ENCODE measurements around the gene PKNOX2. TPM values are rescaled to one million over a fixed set of nuclear protein-coding genes. Genes with fewer than 3 reads are reported as not detected.

The PKNOX2 gene
- total RNA-seq, 2 donors from 2014 or later: not detected

- ATAC-seq: no peak
- Mint-ChIP-seq H3K4me1 (ENCODE audit: low read depth in 2 of 2) (no peaks in the 10 kb centered on the region), H3K9me3 (no peaks in the 10 kb centered on the region)
Measured at GRCh38 chr11:125333354-125334073, 169.0 kb downstream of the PKNOX2 start.

GRCh38 chr11:125335106-125335505 is 170.6 kb downstream of the PKNOX2 start:
- H3K4me1 Mint-ChIP-seq (ENCODE audit: low read depth in 2 of 2): no peaks in the 10 kb centered on the region
- H3K27me3 Mint-ChIP-seq: peaks cover 9 to 24% of the 10 kb centered on the region in 2 donors
- no peaks in the 10 kb centered on the region for H3K9me3 Mint-ChIP-seq
- ATAC-seq (no peak), DNase-seq (ENCODE audit: low spot score) (no peak)
- H3K27ac Mint-ChIP-seq: no peak overlapping the region
- H3K4me3 Mint-ChIP-seq: no peak overlapping the region
- no peaks in the 10 kb centered on the region for H3K36me3 Mint-ChIP-seq

More at GRCh38 chr11:125333354-125334073, 169.0 kb downstream of the PKNOX2 start:
- Mint-ChIP-seq H3K27me3 (peaks cover 17 to 27% of the 10 kb centered on the region in 2 donors), H3K27ac (no peak overlapping the region), H3K36me3 (no peaks in the 10 kb centered on the region), H3K4me3 (no peak overlapping the region)
- no peak for DNase-seq (ENCODE audit: low spot score)

- no peaks in the 10 kb centered on the region for H3K4me1 Mint-ChIP-seq (ENCODE audit: low read depth in 2 of 2)
- no peak for DNase-seq (ENCODE audit: low spot score)
- no peaks in the 10 kb centered on the region for H3K36me3 Mint-ChIP-seq
- H3K27me3 Mint-ChIP-seq: peaks cover 7 to 22% of the 10 kb centered on the region in 2 donors
- no peak for ATAC-seq
- H3K27ac Mint-ChIP-seq: no peak overlapping the region
- H3K4me3 Mint-ChIP-seq: no peak overlapping the region
- no peaks in the 10 kb centered on the region for H3K9me3 Mint-ChIP-seq
Measured at GRCh38 chr11:125337836-125338834, 173.6 kb downstream of the PKNOX2 start.

DNA sequence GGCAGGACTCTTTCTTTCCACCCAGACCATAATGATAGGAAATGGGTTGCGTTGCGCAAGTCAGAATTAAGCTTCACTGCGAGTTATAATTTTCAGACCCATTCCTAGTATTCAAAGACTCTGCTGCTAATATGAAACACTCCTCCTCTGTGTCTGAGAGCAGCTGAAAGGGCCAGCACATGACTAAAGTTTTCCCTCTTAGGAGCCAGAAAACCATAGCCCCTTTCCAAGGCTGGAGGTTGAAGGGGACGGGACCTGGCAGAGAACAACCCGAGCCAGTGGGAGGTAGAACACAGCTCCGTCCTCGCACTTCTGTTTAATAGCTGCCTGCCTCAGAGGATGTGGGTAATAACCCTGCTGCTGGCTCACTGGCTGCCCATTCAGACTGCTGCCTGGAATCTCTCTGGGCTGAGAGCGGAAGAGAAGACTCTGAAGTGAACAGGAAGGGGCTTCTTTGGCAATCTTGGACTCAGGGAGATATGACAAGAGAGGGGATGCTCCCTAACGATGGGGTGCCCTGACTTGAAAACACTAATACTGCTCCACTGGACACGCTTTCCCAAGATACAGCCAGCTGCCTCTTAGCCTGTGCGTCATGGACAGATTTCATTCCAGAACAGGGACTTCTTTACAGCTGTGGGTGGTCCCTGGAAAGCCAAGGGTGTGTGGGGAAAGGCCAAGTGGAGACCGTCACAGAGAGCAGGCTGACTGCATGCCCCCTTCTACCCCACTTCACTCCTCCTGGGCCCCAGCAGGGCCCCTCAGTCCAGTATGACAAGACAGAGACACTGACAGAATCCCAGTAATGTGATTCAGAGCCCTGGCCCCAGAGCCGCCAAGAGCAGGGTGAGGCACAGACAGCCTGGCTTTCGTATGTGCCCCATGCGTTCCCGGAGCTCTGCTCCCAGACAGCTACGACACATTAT is 174.6 kb downstream of the PKNOX2 start:
- no peak overlapping the region for H3K27ac Mint-ChIP-seq
- H3K9me3 Mint-ChIP-seq: no peaks in the 10 kb centered on the region
- H3K27me3 Mint-ChIP-seq: peaks cover 11 to 22% of the 10 kb centered on the region in 2 donors
- ATAC-seq: no peak
- no peaks in the 10 kb centered on the region for H3K4me1 Mint-ChIP-seq (ENCODE audit: low read depth in 2 of 2)
- no peak for DNase-seq (ENCODE audit: low spot score)
- H3K36me3 Mint-ChIP-seq: no peaks in the 10 kb centered on the region
- no peak overlapping the region for H3K4me3 Mint-ChIP-seq

DNA sequence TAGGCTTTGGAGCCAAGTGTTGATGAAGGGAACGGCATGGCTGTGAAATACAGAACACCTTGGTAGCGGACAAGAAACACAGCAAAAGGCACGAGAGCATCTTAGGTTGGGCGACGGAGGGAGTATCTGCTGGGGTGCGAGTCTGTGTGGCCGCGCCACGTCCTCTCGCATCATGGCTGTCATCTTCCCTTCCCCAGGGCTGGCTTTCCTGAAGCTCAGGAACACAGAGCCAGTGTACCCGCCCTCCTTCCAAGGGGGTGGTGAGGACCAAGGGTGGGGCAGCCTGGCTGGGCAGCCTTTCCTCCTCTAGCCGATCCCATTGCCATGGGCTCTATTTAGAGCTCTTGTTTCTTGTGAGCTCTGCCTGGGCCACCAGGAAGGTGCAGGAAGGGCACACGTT is 177.1 kb downstream of the PKNOX2 start:
- ATAC-seq (no peak), DNase-seq (ENCODE audit: low spot score) (no peak)
- peaks cover 0 to 3% of the 10 kb centered on the region in 2 donors for H3K4me1 Mint-ChIP-seq (ENCODE audit: low read depth in 2 of 2)
- H3K27me3 Mint-ChIP-seq: peaks cover 18 to 36% of the 10 kb centered on the region in 2 donors
- no peak overlapping the region for H3K27ac Mint-ChIP-seq
- H3K4me3 Mint-ChIP-seq: no peak overlapping the region
- no peaks in the 10 kb centered on the region for H3K9me3 Mint-ChIP-seq
- no peaks in the 10 kb centered on the region for H3K36me3 Mint-ChIP-seq

- Mint-ChIP-seq H3K36me3 (no peaks in the 10 kb centered on the region), H3K4me3 (no peak overlapping the region), H3K9me3 (no peaks in the 10 kb centered on the region), H3K27ac (no peak overlapping the region), H3K4me1 (ENCODE audit: low read depth in 2 of 2) (peaks cover 0 to 3% of the 10 kb centered on the region in 2 donors), H3K27me3 (peaks cover 18 to 32% of the 10 kb centered on the region in 2 donors)
- no peak for ATAC-seq
- no peak for DNase-seq (ENCODE audit: low spot score)
Measured at GRCh38 chr11:125342281-125342930, 177.9 kb downstream of the PKNOX2 start.

DNA sequence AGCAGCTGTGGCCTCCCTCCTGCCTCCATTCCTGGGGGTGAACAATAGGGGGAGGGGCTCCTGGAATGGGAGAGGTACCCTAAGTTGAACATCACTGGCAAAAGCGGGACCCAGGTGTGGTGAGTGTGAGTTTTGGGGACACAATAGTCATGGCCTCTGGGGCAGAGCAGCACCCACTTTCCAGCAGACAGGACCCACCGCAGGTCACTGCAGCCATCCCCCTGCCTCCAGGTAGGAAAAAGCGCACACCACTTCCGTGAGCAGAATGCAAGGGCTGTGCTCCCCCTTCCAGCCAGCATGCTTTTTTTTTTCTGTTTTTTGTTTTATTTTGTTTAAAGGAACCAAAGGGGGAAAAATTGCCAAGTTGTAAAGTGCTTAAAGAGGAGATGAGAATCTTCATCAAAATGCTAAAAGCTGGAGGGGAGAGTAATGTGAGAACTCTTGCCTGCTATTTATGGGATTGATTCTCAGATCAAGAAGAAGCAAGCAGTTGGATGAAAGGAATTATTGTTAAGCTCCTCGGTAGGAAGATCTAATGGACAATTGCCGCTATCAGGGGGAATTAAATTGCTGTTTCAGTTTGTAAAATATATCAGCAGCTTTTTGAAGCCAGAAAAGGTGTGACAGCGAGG is 178.7 kb downstream of the PKNOX2 start:
- no peak for ATAC-seq
- H3K4me1 Mint-ChIP-seq (ENCODE audit: low read depth in 2 of 2): peaks cover 0 to 3% of the 10 kb centered on the region in 2 donors
- H3K9me3 Mint-ChIP-seq: no peaks in the 10 kb centered on the region
- no peak for DNase-seq (ENCODE audit: low spot score)
- H3K27me3 Mint-ChIP-seq: peaks cover 15 to 24% of the 10 kb centered on the region in 2 donors
- H3K27ac Mint-ChIP-seq: no peak overlapping the region
- H3K36me3 Mint-ChIP-seq: no peaks in the 10 kb centered on the region
- H3K4me3 Mint-ChIP-seq: no peak overlapping the region

GRCh38 chr11:125343718-125344131 is 179.2 kb downstream of the PKNOX2 start:
- peaks cover 15 to 19% of the 10 kb centered on the region in 2 donors for H3K27me3 Mint-ChIP-seq
- DNase-seq (ENCODE audit: low spot score) (no peak), ATAC-seq (no peak)
- H3K4me3 Mint-ChIP-seq: no peak overlapping the region
- H3K27ac Mint-ChIP-seq: no peak overlapping the region
- peaks cover 0 to 3% of the 10 kb centered on the region in 2 donors for H3K4me1 Mint-ChIP-seq (ENCODE audit: low read depth in 2 of 2)
- H3K36me3 Mint-ChIP-seq: no peaks in the 10 kb centered on the region
- H3K9me3 Mint-ChIP-seq: no peaks in the 10 kb centered on the region

DNA sequence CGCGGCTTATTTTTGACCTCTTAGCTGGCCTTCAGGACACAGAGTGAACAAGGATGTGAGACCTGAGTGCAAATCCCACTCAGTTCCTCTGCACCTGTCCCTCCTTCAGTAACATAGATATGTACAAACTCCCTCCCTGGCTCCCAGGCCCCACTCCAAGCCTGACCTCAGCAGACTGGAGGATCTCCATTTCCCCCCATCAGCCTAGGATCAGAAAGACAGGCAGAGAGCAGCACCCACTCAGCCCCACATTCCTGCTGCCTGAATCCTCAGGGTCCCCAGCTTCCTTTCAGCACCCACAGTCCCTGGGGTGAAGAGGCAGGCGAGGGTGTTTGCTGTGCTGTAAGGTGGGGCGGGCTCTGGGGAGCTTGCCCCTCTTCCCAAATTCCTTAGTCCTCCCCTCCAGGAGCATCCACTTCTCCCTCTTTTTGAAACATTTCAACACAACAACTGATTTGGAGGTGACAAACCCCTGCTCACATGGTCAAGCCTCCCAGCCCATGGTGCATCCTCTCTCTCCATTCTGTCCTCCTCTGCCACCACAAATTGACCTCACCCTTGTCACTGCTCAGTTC is 180.4 kb downstream of the PKNOX2 start:
- no peak for DNase-seq (ENCODE audit: low spot score)
- no peak for ATAC-seq
- Mint-ChIP-seq H3K36me3 (no peaks in the 10 kb centered on the region), H3K27ac (no peak overlapping the region), H3K4me3 (no peak overlapping the region), H3K9me3 (no peaks in the 10 kb centered on the region), H3K4me1 (ENCODE audit: low read depth in 2 of 2) (peaks cover 0 to 3% of the 10 kb centered on the region in 2 donors), H3K27me3 (peaks cover 15% of the 10 kb centered on the region in 2 donors)

DNA sequence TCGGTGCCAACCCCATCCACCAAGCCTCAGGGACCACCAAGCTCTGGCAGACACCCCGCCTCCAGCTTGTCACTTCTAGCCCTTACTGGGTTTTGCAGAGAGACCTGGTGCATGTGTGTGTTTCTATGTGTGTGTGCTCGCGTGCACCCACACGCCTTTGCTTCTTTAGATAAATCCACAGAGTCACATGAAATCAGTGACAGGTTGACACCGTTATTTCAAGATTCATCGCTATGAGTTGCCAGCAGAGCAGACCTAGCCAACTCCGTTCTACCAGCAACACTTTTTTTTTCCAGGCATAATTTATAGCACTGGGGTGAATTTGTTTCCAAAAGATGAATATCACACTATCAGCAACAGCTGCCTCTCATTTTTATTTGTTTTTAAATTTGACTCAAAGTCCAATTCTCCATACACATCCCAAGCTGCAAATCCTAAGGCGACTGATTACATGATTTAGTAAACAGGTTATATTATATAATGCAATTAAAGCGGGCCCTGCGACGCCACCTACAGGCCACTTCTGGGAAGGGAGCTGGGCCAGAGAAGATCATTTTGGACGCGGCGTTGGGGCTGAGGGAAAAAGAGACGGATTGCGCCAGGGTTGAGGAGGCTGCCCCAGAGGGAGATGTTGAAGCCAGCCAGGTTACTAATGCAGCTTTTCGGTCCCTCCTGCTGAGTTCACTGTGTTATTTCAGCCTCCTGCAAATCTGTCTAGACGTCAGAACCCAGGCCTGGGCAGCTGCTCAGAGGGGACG is 181.0 kb downstream of the PKNOX2 start:
- no peaks in the 10 kb centered on the region for H3K9me3 Mint-ChIP-seq
- H3K27ac Mint-ChIP-seq: no peak overlapping the region
- no peaks in the 10 kb centered on the region for H3K36me3 Mint-ChIP-seq
- H3K27me3 Mint-ChIP-seq: peaks cover 14 to 15% of the 10 kb centered on the region in 2 donors
- no peak for ATAC-seq
- no peak overlapping the region for H3K4me3 Mint-ChIP-seq
- DNase-seq (ENCODE audit: low spot score): no peak
- peaks cover 0 to 3% of the 10 kb centered on the region in 2 donors for H3K4me1 Mint-ChIP-seq (ENCODE audit: low read depth in 2 of 2)

GRCh38 chr11:125346179-125346530 is 181.6 kb downstream of the PKNOX2 start:
- no peaks in the 10 kb centered on the region for H3K36me3 Mint-ChIP-seq
- peaks cover 0 to 3% of the 10 kb centered on the region in 2 donors for H3K4me1 Mint-ChIP-seq (ENCODE audit: low read depth in 2 of 2)
- H3K9me3 Mint-ChIP-seq: no peaks in the 10 kb centered on the region
- H3K27ac Mint-ChIP-seq: no peak overlapping the region
- ATAC-seq (no peak), DNase-seq (ENCODE audit: low spot score) (no peak)
- H3K27me3 Mint-ChIP-seq: peaks cover 14 to 15% of the 10 kb centered on the region in 2 donors
- H3K4me3 Mint-ChIP-seq: no peak overlapping the region

Measured in natural killer cell treated with Interleukin-12 subunit alpha and Interleukin-12 subunit beta and Interleukin-15 and Interleukin-18, amount 100 ng/mL, for 72 hours (primary cell).